HL-60 (cell line): ENCODE results near the gene ZNRF4.

Experiments used
- DNase-seq, 2 experiments: peaks; one replicate each; pipeline ENCODE4 v3.0.0-alpha.2; 2010 to 2020; ENCODE audit warnings: low read depth in 1 of 2, low spot score in 1 of 2
- H3K27ac ChIP-seq: fragments of 250-450 bp; sonication (Bioruptor Pico); replicated peaks from 2 replicates; pipeline ENCODE4 v1.5.1; 2020; ENCODE audit warnings: mild to moderate bottlenecking, moderate library complexity
- H3K27me3 ChIP-seq: fragments of 250-450 bp; sonication (Bioruptor Pico); 2 replicates; pipeline ENCODE4 v1.5.1; 2021; ENCODE audit warnings: mild to moderate bottlenecking, moderate library complexity; ENCODE audit not compliant: insufficient read depth, poor library complexity, severe bottlenecking
- H3K4me3 ChIP-seq: replicated peaks from 2 replicates; pipeline ENCODE4 v1.5.1; 2011; ENCODE audit warnings: mild to moderate bottlenecking, control low read depth, low read length; ENCODE audit not compliant: insufficient read depth
- CTCF ChIP-seq: IDR thresholded peaks from one replicate; pipeline ENCODE4 v1.5.1; 2011; ENCODE audit warnings: low read length, control low read depth, inconsistent platforms; ENCODE audit not compliant: insufficient read depth
- GABPA ChIP-seq: IDR thresholded peaks from 2 replicates; pipeline ENCODE4 v1.6.1; 2012; ENCODE audit warnings: low read depth
- POLR2AphosphoS5 ChIP-seq: IDR thresholded peaks from 2 replicates; pipeline ENCODE4 v1.6.1; 2012; ENCODE audit warnings: low read depth
- REST ChIP-seq: IDR thresholded peaks from 2 replicates; pipeline ENCODE4 v1.6.1; 2012; ENCODE audit warnings: low read depth; ENCODE audit not compliant: insufficient replicate concordance
- SPI1 ChIP-seq: IDR thresholded peaks from 2 replicates; pipeline ENCODE4 v1.6.1; 2012; ENCODE audit warnings: low read depth, mild to moderate bottlenecking, borderline replicate concordance

Gene ZNRF4

GRCh38 chr19:5447700-5448311, 7.4 kb upstream of the ZNRF4 start:
- no peak for DNase-seq
- Histone ChIP-seq H3K27me3 (no peaks in the 10 kb centered on the region), H3K27ac (no peak overlapping the region), H3K4me3 (no peak overlapping the region)
- TF ChIP-seq GABPA (no peak), REST (no peak), CTCF (no peak), SPI1 (no peak), POLR2AphosphoS5 (no peak)

- TF ChIP-seq CTCF: no peak
- no peak for TF ChIP-seq REST
- TF ChIP-seq SPI1: no peak
- TF ChIP-seq GABPA: no peak
- no peak for TF ChIP-seq POLR2AphosphoS5
- Histone ChIP-seq H3K4me3 (no peak overlapping the region), H3K27ac (no peak overlapping the region), H3K27me3 (no peaks in the 10 kb centered on the region)
- DNase-seq: no peak
Observed at GRCh38 chr19:5448374-5448773, 6.8 kb upstream of the ZNRF4 start.

- no peak for DNase-seq
- H3K27me3 ChIP-seq: no peaks in the 10 kb centered on the region
Observed at GRCh38 chr19:5450482-5451126, 4.6 kb upstream of the ZNRF4 start.

More at GRCh38 chr19:5450482-5451126, 4.6 kb upstream of the ZNRF4 start:
- TF ChIP-seq SPI1: no peak
- TF ChIP-seq REST: no peak
- TF ChIP-seq CTCF: no peak
- TF ChIP-seq GABPA: no peak
- TF ChIP-seq POLR2AphosphoS5: no peak
- H3K27ac ChIP-seq: no peak overlapping the region
- H3K4me3 ChIP-seq: no peak overlapping the region
